ENCODE results near the gene EPPIN. TPM values are rescaled to one million over a fixed set of nuclear protein-coding genes. Genes with fewer than 3 reads are reported as not detected.

EPPIN gene
- total and polyA plus RNA-seq, 2 donors (not counting 1 experiment from before 2014, with no cell fraction given), result not detected

DNA sequence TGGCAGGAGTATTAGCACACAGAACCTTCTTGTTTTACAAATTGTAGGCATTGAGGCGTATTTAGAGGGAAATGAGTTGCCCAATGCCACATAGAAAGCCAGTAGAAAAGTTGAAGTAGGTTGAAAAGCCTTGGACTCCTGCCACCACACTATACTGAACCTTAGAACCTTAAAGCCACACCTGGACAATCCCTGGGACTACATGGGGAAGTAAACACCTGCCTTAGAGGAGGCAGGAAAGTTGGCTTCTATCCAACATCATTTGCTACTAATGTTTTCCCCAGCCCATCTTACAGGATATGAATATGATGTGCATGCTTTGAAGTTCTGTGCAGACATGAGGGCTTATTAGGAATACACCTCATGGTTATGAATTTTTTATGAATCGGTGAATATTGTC is 5.3 kb upstream of the EPPIN start:
- Histone ChIP-seq H3K9me3 (ENCODE audit: control extremely low read depth in 1 of 3, control insufficient read depth in 2 of 3, insufficient read depth in 1 of 3, low read length in 2 of 3) (peaks cover 0 to 3% (median 1%) of the 10 kb centered on the region in 3 donors), H3K4me3 (ENCODE audit: control extremely low read depth in 1 of 5, extremely low read depth in 1 of 5, insufficient read depth in 1 of 5, low read depth in 2 of 5, low read length in 4 of 5) (no peak overlapping the region), H4K20me1 (ENCODE audit: control insufficient read depth, insufficient read depth, low read length, poor library complexity, severe bottlenecking) (no peaks in the 10 kb centered on the region), H3K36me3 (replicated peaks in 1 of 2; ENCODE audit: control extremely low read depth in 1 of 2, control insufficient read depth in 1 of 2, extremely low read depth in 1 of 2, insufficient read depth in 2 of 2, low read length in 1 of 2) (no peaks in the 10 kb centered on the region), H3K4me1 (ENCODE audit: control insufficient read depth in 2 of 2, insufficient read depth in 2 of 2, low read length in 2 of 2) (no peaks in the 10 kb centered on the region), H3K27ac (ENCODE audit: low read length in 2 of 2) (no peak overlapping the region), H3K79me2 (ENCODE audit: control insufficient read depth, insufficient read depth, low read length) (no peaks in the 10 kb centered on the region), H3K9ac (ENCODE audit: low read length) (no peak overlapping the region), H2AFZ (ENCODE audit: insufficient read depth, low read depth, low read length, poor library complexity, severe bottlenecking) (no peak overlapping the region), H3K4me2 (replicated peaks; ENCODE audit: low read depth, low read length, poor library complexity, severe bottlenecking) (no peak overlapping the region), H3K27me3 (replicated peaks in 1 of 4; ENCODE audit: control extremely low read depth in 1 of 4, control insufficient read depth in 3 of 4, insufficient read depth in 4 of 4, low read length in 3 of 4) (peaks cover 0 to 4% (median 0%) of the 10 kb centered on the region in 4 experiments)
- Mint-ChIP-seq H3K27ac (no peak overlapping the region), H3K9me3 (ENCODE audit: insufficient read depth) (peaks cover 9% of the 10 kb centered on the region), H3K4me1 (no peaks in the 10 kb centered on the region), H3K27me3 (peaks cover 45% of the 10 kb centered on the region), H3K4me3 (no peak overlapping the region)
- ATAC-seq (ENCODE audit: low read depth) (no peak), DNase-seq (no peak)
- ChIA-PET POLR2A (no interaction called here), CTCF (interaction anchor here (1.3 kb wide), 1 partner anchor 219 kb away, joined by 3 read pairs; no protein-coding TSS in a partner anchor)
- intact Hi-C loops (cut with micrococcal nuclease), result no loop called here
- 100% methylated on average over 1 of the region's 2 CpGs for WGBS (ENCODE audit: insufficient coverage)
- TF ChIP-seq, protein P1, sequence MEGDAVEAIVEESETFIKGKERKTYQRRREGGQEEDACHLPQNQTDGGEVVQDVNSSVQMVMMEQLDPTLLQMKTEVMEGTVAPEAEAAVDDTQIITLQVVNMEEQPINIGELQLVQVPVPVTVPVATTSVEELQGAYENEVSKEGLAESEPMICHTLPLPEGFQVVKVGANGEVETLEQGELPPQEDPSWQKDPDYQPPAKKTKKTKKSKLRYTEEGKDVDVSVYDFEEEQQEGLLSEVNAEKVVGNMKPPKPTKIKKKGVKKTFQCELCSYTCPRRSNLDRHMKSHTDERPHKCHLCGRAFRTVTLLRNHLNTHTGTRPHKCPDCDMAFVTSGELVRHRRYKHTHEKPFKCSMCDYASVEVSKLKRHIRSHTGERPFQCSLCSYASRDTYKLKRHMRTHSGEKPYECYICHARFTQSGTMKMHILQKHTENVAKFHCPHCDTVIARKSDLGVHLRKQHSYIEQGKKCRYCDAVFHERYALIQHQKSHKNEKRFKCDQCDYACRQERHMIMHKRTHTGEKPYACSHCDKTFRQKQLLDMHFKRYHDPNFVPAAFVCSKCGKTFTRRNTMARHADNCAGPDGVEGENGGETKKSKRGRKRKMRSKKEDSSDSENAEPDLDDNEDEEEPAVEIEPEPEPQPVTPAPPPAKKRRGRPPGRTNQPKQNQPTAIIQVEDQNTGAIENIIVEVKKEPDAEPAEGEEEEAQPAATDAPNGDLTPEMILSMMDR (IDR thresholded peaks at IDR 0.05), result no peak
- no peak for TF ChIP-seq EZH2 (IDR thresholded peaks at IDR 0.05; ENCODE audit: borderline replicate concordance, insufficient read depth, low read depth, low read length, poor library complexity, severe bottlenecking)

DNA sequence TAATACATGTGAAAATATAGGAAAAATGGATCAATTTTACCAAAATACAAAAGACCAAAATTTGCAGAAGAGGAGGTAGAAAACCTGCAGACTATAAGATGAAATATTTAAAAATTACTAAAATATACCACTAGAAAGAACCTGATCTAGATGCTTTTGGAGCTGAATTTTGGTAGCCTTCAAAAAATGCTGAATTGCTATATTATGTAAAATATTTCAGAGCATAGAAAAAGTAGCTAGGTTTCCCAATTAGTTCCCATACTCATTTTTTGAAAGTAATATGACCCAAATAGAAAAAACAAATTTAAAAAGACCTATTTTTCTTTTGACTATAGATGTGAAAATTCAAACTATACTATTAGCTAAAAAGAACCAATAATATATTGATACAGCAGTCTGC is 3.6 kb upstream of the EPPIN start:
- H3K27me3 Mint-ChIP-seq, result peaks cover 47% of the 10 kb centered on the region

More for the DNA sequence above, 3.6 kb upstream of the EPPIN start:
- Histone ChIP-seq H4K20me1 (ENCODE audit: control insufficient read depth, insufficient read depth, low read length, poor library complexity, severe bottlenecking) (no peaks in the 10 kb centered on the region), H3K4me1 (ENCODE audit: control insufficient read depth in 2 of 2, insufficient read depth in 2 of 2, low read length in 2 of 2) (no peaks in the 10 kb centered on the region), H3K9me3 (ENCODE audit: control extremely low read depth in 1 of 3, control insufficient read depth in 2 of 3, insufficient read depth in 1 of 3, low read length in 2 of 3) (peaks cover 0 to 3% (median 1%) of the 10 kb centered on the region in 3 donors), H3K36me3 (replicated peaks in 1 of 2; ENCODE audit: control extremely low read depth in 1 of 2, control insufficient read depth in 1 of 2, extremely low read depth in 1 of 2, insufficient read depth in 2 of 2, low read length in 1 of 2) (no peaks in the 10 kb centered on the region), H3K79me2 (ENCODE audit: control insufficient read depth, insufficient read depth, low read length) (no peaks in the 10 kb centered on the region), H3K27ac (ENCODE audit: low read length in 2 of 2) (no peak overlapping the region), H3K27me3 (replicated peaks in 1 of 4; ENCODE audit: control extremely low read depth in 1 of 4, control insufficient read depth in 3 of 4, insufficient read depth in 4 of 4, low read length in 3 of 4) (peaks cover 0 to 5% (median 4%) of the 10 kb centered on the region in 4 experiments), H2AFZ (ENCODE audit: insufficient read depth, low read depth, low read length, poor library complexity, severe bottlenecking) (no peak overlapping the region), H3K4me2 (replicated peaks; ENCODE audit: low read depth, low read length, poor library complexity, severe bottlenecking) (no peak overlapping the region), H3K9ac (ENCODE audit: low read length) (no peak overlapping the region), H3K4me3 (ENCODE audit: control extremely low read depth in 1 of 5, extremely low read depth in 1 of 5, insufficient read depth in 1 of 5, low read depth in 2 of 5, low read length in 4 of 5) (no peak overlapping the region)
- Mint-ChIP-seq H3K4me3 (no peak overlapping the region), H3K9me3 (ENCODE audit: insufficient read depth) (peaks cover 9% of the 10 kb centered on the region), H3K4me1 (no peaks in the 10 kb centered on the region), H3K27ac (no peak overlapping the region)
- TF ChIP-seq, protein P1 (IDR thresholded peaks at IDR 0.05), result no peak
- TF ChIP-seq EZH2 (IDR thresholded peaks at IDR 0.05; ENCODE audit: borderline replicate concordance, insufficient read depth, low read depth, low read length, poor library complexity, severe bottlenecking), result no peak
- no peak for DNase-seq
- ChIA-PET CTCF (interaction anchor here (0.6 kb wide), 1 partner anchor 1550 kb away, joined by 3 read pairs; no protein-coding TSS in a partner anchor), POLR2A (no interaction called here)
- no peak for ATAC-seq (ENCODE audit: low read depth)
- intact Hi-C loops (cut with micrococcal nuclease), result no loop called here

All from B cell (primary cell).